OCI-LY3 (cell line): ENCODE results near the gene MKI67.
A peak's percentile ranks its signal among the peaks of the same experiment; 100 is the strongest.

ENCODE experiments used
- H2AFZ ChIP-seq: fragments of 200-600, 300-600 bp; shearing (Covaris generic); 2 replicates; pipeline ENCODE4 v1.6.0; 2014; ENCODE audit warnings: antibody characterized with exemption, low read depth, low read length
- H3K27ac ChIP-seq: fragments of 200-600, 300-600 bp; sonication (generic); 2 replicates; pipeline ENCODE4 v1.5.1; 2014; ENCODE audit warnings: mild to moderate bottlenecking, low read length, moderate library complexity, mixed read lengths
- H3K27me3 ChIP-seq: fragments of 200-600, 300-600 bp; sonication (generic); 2 replicates; pipeline ENCODE4 v1.6.1; 2014; ENCODE audit warnings: low read depth, low read length, mixed read lengths
- H3K36me3 ChIP-seq: fragments of 200-600, 300-600 bp; sonication (generic); replicated peaks from 2 replicates; pipeline ENCODE3; 2014; ENCODE audit warnings: low read depth, low read length, mixed read lengths
- H3K4me1 ChIP-seq: fragments of 300-600, 200-600 bp; sonication (generic); 2 replicates; pipeline ENCODE4 v1.6.1; 2014; ENCODE audit warnings: low read length, mixed read lengths
- H3K4me2 ChIP-seq: fragments of 200-600, 300-600 bp; sonication (generic); 2 replicates; pipeline ENCODE4 v1.6.1; 2014; ENCODE audit warnings: low read length, mixed read lengths
- H3K4me3 ChIP-seq: fragments of 300-600, 200-600 bp; sonication (generic); 2 replicates; pipeline ENCODE4 v1.5.1; 2014; ENCODE audit warnings: antibody characterized with exemption, mild to moderate bottlenecking, low read length, moderate library complexity
- H3K79me2 ChIP-seq: fragments of 300-600, 200-600 bp; shearing (Covaris generic); 2 replicates; pipeline ENCODE4 v1.6.1; 2014; ENCODE audit warnings: mild to moderate bottlenecking, low read length, mixed read lengths
- H3K9ac ChIP-seq: fragments of 300-600, 200-600 bp; shearing (Covaris generic); 2 replicates; pipeline ENCODE4 v1.6.0; 2014; ENCODE audit warnings: mild to moderate bottlenecking, low read length, moderate library complexity
- H3K9me3 ChIP-seq: fragments of 200-600, 300-600 bp; shearing (Covaris generic); 2 replicates; pipeline ENCODE4 v1.6.1; 2014; ENCODE audit warnings: low read length, mixed read lengths; ENCODE audit not compliant: insufficient read depth
- H4K20me1 ChIP-seq: fragments of 200-600, 300-600 bp; sonication (generic); 2 replicates; pipeline ENCODE4 v1.6.1; 2016; ENCODE audit warnings: low read length, mixed read lengths; ENCODE audit not compliant: insufficient read depth
- CTCF ChIP-seq: fragments of 200-600, 300-600 bp; sonication (generic); IDR thresholded peaks from 2 replicates; pipeline ENCODE4 v1.5.1; 2014; ENCODE audit warnings: antibody characterized with exemption, low read length, low read depth
- EZH2phosphoT487 ChIP-seq: fragments of 200-600 bp; shearing (Covaris generic); IDR thresholded peaks from 2 replicates; pipeline ENCODE4 v1.6.1; 2018; ENCODE audit warnings: antibody characterized with exemption, mixed run types, low read depth

MKI67 gene

GRCh38 chr10:128054163-128054970 is 71.9 kb downstream of the MKI67 start:
- H4K20me1 ChIP-seq = peaks cover 17% of the 10 kb centered on the region
- H3K79me2 ChIP-seq = peaks cover 49% of the 10 kb centered on the region
- H2AFZ ChIP-seq = no peak overlapping the region
- TF ChIP-seq CTCF (no peak), EZH2phosphoT487 (no peak)
- H3K36me3 ChIP-seq = peaks cover 66% of the 10 kb centered on the region
- no peak overlapping the region for H3K9ac ChIP-seq
- H3K9me3 ChIP-seq = no peaks in the 10 kb centered on the region
- H3K27ac ChIP-seq = no peak overlapping the region
- no peaks in the 10 kb centered on the region for H3K27me3 ChIP-seq
- no peak overlapping the region for H3K4me2 ChIP-seq
- H3K4me1 ChIP-seq = peaks cover 45% of the 10 kb centered on the region
- H3K4me3 ChIP-seq = no peak overlapping the region

DNA sequence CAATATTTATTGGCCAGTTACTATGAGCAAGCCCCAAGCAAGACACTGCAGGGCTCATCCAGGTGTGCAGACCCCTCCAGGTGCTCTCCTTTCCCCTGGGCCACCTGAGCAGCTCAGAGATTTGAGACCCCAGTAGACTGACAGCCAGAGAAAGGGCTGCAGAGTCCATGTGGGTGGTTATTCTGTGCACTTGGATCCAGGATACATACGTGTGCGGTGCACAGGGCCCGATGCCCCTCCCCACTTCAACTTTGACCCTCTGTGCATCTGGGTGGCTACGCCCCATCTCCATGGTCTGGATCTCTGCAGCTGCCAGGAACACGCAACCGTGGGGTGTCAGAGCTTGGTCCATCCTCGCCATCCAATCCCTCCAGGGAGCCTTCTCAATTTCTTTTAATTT is 72.9 kb downstream of the MKI67 start:
- H3K36me3 ChIP-seq = peaks cover 70% of the 10 kb centered on the region
- peaks cover 17% of the 10 kb centered on the region for H4K20me1 ChIP-seq
- H3K4me1 ChIP-seq = peaks cover 37% of the 10 kb centered on the region
- no peaks in the 10 kb centered on the region for H3K9me3 ChIP-seq
- no peaks in the 10 kb centered on the region for H3K27me3 ChIP-seq
- no peak overlapping the region for H3K9ac ChIP-seq
- H3K4me3 ChIP-seq = no peak overlapping the region
- H2AFZ ChIP-seq = no peak overlapping the region
- H3K27ac ChIP-seq = no peak overlapping the region
- peaks cover 58% of the 10 kb centered on the region for H3K79me2 ChIP-seq
- no peak overlapping the region for H3K4me2 ChIP-seq
- TF ChIP-seq CTCF (no peak), EZH2phosphoT487 (no peak)

GRCh38 chr10:128052696-128053095 is 73.5 kb downstream of the MKI67 start:
- no peak for TF ChIP-seq EZH2phosphoT487
- TF ChIP-seq CTCF = no peak
- H3K79me2 ChIP-seq = peaks cover 65% of the 10 kb centered on the region
- no peak overlapping the region for H3K4me3 ChIP-seq
- H2AFZ ChIP-seq = no peak overlapping the region
- H3K36me3 ChIP-seq = peaks cover 64% of the 10 kb centered on the region
- H3K9ac ChIP-seq = no peak overlapping the region
- H4K20me1 ChIP-seq = peaks cover 17% of the 10 kb centered on the region
- H3K4me1 ChIP-seq = peaks cover 31% of the 10 kb centered on the region
- no peak overlapping the region for H3K4me2 ChIP-seq
- H3K27me3 ChIP-seq = no peaks in the 10 kb centered on the region
- no peak overlapping the region for H3K27ac ChIP-seq
- H3K9me3 ChIP-seq = no peaks in the 10 kb centered on the region

GRCh38 chr10:128051548-128051947 is 74.7 kb downstream of the MKI67 start:
- Histone ChIP-seq H3K27me3 (no peaks in the 10 kb centered on the region), H3K9ac (peak overlapping the region; percentile 30; the same call in 1 of the 2 replicates), H3K4me2 (peak overlapping the region; percentile 94), H3K4me1 (peaks cover 31% of the 10 kb centered on the region), H3K79me2 (peaks cover 74% of the 10 kb centered on the region), H3K9me3 (no peaks in the 10 kb centered on the region), H3K27ac (peak overlapping the region; percentile 79), H3K36me3 (peaks cover 58% of the 10 kb centered on the region), H3K4me3 (peak overlapping the region; percentile 62; the same call in 1 of the 2 replicates), H2AFZ (no peak overlapping the region), H4K20me1 (peaks cover 17% of the 10 kb centered on the region)
- peak; percentile 10; the same call in 1 of the 2 replicates for TF ChIP-seq CTCF
- TF ChIP-seq EZH2phosphoT487 = no peak
